Smooth muscle cell (in vitro differentiated cells): ENCODE measurements around the gene SLC22A2. TPM values are rescaled to one million over a fixed set of nuclear protein-coding genes. Genes with fewer than 3 reads are reported as not detected.
A peak's percentile ranks its signal among the peaks of the same experiment; 100 is the strongest.

Experiments used
- DNase-seq: peaks from one replicate; lab custom pipeline; 2025; ENCODE audit not compliant: unreplicated experiment; lab: John Stamatoyannopoulos, UW
- H2AFZ ChIP-seq: fragments of 200-600 bp; sonication (generic); 2 replicates; pipeline ENCODE4 v1.6.0; 2016; ENCODE audit warnings: antibody characterized with exemption, low read depth, mild to moderate bottlenecking
- H3F3A ChIP-seq: fragments of 200-600 bp; sonication (generic); 2 replicates; pipeline ENCODE4 v1.6.0; 2017; ENCODE audit warnings: antibody characterized with exemption, low read depth
- H3K27ac ChIP-seq: fragments of 200-600 bp; sonication (generic); 2 replicates; pipeline ENCODE4 v1.5.1; 2016; ENCODE audit warnings: low read depth, mild to moderate bottlenecking
- H3K27me3 ChIP-seq: fragments of 200-600 bp; sonication (generic); 2 replicates; pipeline ENCODE4 v1.6.1; 2016; ENCODE audit warnings: low read depth, mild to moderate bottlenecking
- H3K36me3 ChIP-seq: fragments of 200-600 bp; sonication (generic); 2 replicates; pipeline ENCODE4 v1.5.1; 2016; ENCODE audit warnings: low read depth
- H3K4me1 ChIP-seq: fragments of 200-600 bp; sonication (generic); 2 replicates; pipeline ENCODE4 v1.5.1; 2016; ENCODE audit warnings: low read depth
- H3K4me2 ChIP-seq: fragments of 200-600 bp; sonication (generic); 2 replicates; pipeline ENCODE4 v1.6.0; 2016; ENCODE audit warnings: mild to moderate bottlenecking
- H3K4me3 ChIP-seq: fragments of 200-600 bp; sonication (generic); 2 replicates; pipeline ENCODE4 v1.5.1; 2016; ENCODE audit warnings: mild to moderate bottlenecking
- H3K79me2 ChIP-seq: fragments of 200-600 bp; sonication (generic); 2 replicates; pipeline ENCODE4 v1.6.0; 2016; ENCODE audit warnings: low read depth, mild to moderate bottlenecking
- H3K9ac ChIP-seq: fragments of 200-600 bp; sonication (generic); 2 replicates; pipeline ENCODE4 v1.6.0; 2016; ENCODE audit warnings: low read depth
- H3K9me3 ChIP-seq: fragments of 200-600 bp; sonication (generic); replicated peaks from 2 replicates; pipeline ENCODE4 v1.5.1; 2016; ENCODE audit warnings: low read depth
- H4K20me1 ChIP-seq: fragments of 200-600 bp; sonication (generic); 2 replicates; pipeline ENCODE4 v1.6.0; 2016; ENCODE audit warnings: low read depth
- CTCF ChIP-seq: fragments of 200-600 bp; sonication (generic); IDR thresholded peaks from 2 replicates; pipeline ENCODE4 v1.5.1; 2017; ENCODE audit warnings: borderline replicate concordance, mild to moderate bottlenecking, antibody characterized with exemption; ENCODE audit not compliant: insufficient read depth, poor library complexity, severe bottlenecking
- WGBS: methylation state at CpG from one replicate; pipeline ENCODE4 v1.1.7; 2016; ENCODE audit warnings: low lambda C conversion rate; 5-methylcytosine and 5-hydroxymethylcytosine counted together
- polyA plus RNA-seq: library from polyadenylated mRNA; unstranded; fragments of >200 nt; fragmentation: Nextera tagmentation; extraction: Ambion mirVana; gene quantifications from 2 replicates; pipeline ENCODE4 v1.2.1, GENCODE V29; 2016
- total RNA-seq: library from RNA; depleted of rRNA; stranded (reverse); fragments of >200 nt; gene quantifications from 2 replicates; pipeline ENCODE4 v1.2.3, GENCODE V29; 2014

The SLC22A2 gene
- total and polyA plus RNA-seq, 2 experiments from 2014 or later: 3.5 to 7.0 TPM

- H3K27ac ChIP-seq: no peak overlapping the region
- peaks cover 14% of the 10 kb centered on the region for H3K79me2 ChIP-seq
- no peak for DNase-seq
- TF ChIP-seq CTCF: no peak
- no peak overlapping the region for H3K9ac ChIP-seq
- H3K4me1 ChIP-seq: peaks cover 5% of the 10 kb centered on the region
- no peaks in the 10 kb centered on the region for H4K20me1 ChIP-seq
- H3K27me3 ChIP-seq: no peaks in the 10 kb centered on the region
- peaks cover 12% of the 10 kb centered on the region for H3F3A ChIP-seq
- H3K36me3 ChIP-seq: no peaks in the 10 kb centered on the region
- no peak overlapping the region for H3K4me2 ChIP-seq
- H3K4me3 ChIP-seq: no peak overlapping the region
- H3K9me3 ChIP-seq: no peaks in the 10 kb centered on the region
- no peak overlapping the region for H2AFZ ChIP-seq
- WGBS: 96% methylated on average over 1 of the region's 1 CpG
These were observed 4.9 kb downstream of the SLC22A2 start for GRCh38 chr6:160253714-160254113.

- H3K4me3 ChIP-seq: no peak overlapping the region
- 42% methylated on average over 3 of the region's 3 CpGs for WGBS
- H3K27me3 ChIP-seq: no peaks in the 10 kb centered on the region
These were observed 5.3 kb downstream of the SLC22A2 start for GRCh38 chr6:160253292-160253691.

GRCh38 chr6:160252073-160252813, 6.4 kb downstream of the SLC22A2 start:
- Histone ChIP-seq H3K9me3 (no peaks in the 10 kb centered on the region), H3K27ac (peak overlapping the region; percentile 17), H2AFZ (peak overlapping the region; percentile 16), H3K4me3 (no peak overlapping the region), H3K36me3 (no peaks in the 10 kb centered on the region), H3K4me1 (peaks cover 13% of the 10 kb centered on the region), H4K20me1 (no peaks in the 10 kb centered on the region), H3F3A (peaks cover 20% of the 10 kb centered on the region), H3K27me3 (no peaks in the 10 kb centered on the region), H3K79me2 (peaks cover 14% of the 10 kb centered on the region), H3K9ac (no peak overlapping the region), H3K4me2 (no peak overlapping the region)
- WGBS: 88% methylated on average over 1 of the region's 1 CpG
- TF ChIP-seq CTCF: no peak
- no peak for DNase-seq

More at GRCh38 chr6:160253292-160253691, 5.3 kb downstream of the SLC22A2 start:
- H2AFZ ChIP-seq: no peak overlapping the region
- H3K9ac ChIP-seq: no peak overlapping the region
- no peak for DNase-seq
- H3F3A ChIP-seq: peaks cover 11% of the 10 kb centered on the region
- no peaks in the 10 kb centered on the region for H4K20me1 ChIP-seq
- no peaks in the 10 kb centered on the region for H3K9me3 ChIP-seq
- peaks cover 14% of the 10 kb centered on the region for H3K79me2 ChIP-seq
- H3K36me3 ChIP-seq: no peaks in the 10 kb centered on the region
- no peak overlapping the region for H3K4me2 ChIP-seq
- peaks cover 5% of the 10 kb centered on the region for H3K4me1 ChIP-seq
- H3K27ac ChIP-seq: no peak overlapping the region
- no peak for TF ChIP-seq CTCF

GRCh38 chr6:160249671-160250070, 8.9 kb downstream of the SLC22A2 start:
- 43% methylated on average over 3 of the region's 3 CpGs for WGBS
- no peak for TF ChIP-seq CTCF

More at GRCh38 chr6:160249671-160250070, 8.9 kb downstream of the SLC22A2 start:
- H3K27me3 ChIP-seq: no peaks in the 10 kb centered on the region
- H3K4me3 ChIP-seq: no peak overlapping the region
- peak overlapping the region; percentile 72 for H3K9ac ChIP-seq
- H3K27ac ChIP-seq: peak overlapping the region; percentile 97
- H2AFZ ChIP-seq: no peak overlapping the region
- peak overlapping the region; percentile 58 for H3K4me2 ChIP-seq
- no peaks in the 10 kb centered on the region for H4K20me1 ChIP-seq
- peaks cover 20% of the 10 kb centered on the region for H3F3A ChIP-seq
- H3K9me3 ChIP-seq: no peaks in the 10 kb centered on the region
- H3K79me2 ChIP-seq: no peaks in the 10 kb centered on the region
- no peak for DNase-seq
- H3K4me1 ChIP-seq: peaks cover 14% of the 10 kb centered on the region
- no peaks in the 10 kb centered on the region for H3K36me3 ChIP-seq
